ENCODE data around the gene CTTN.

- no peak for TF ChIP-seq CTCF (IDR thresholded peaks at IDR 0.05)
- no peak for TF ChIP-seq POLR2A (IDR thresholded peaks at IDR 0.05)
- TF ChIP-seq EP300 (IDR thresholded peaks at IDR 0.05) = no peak
- no peak for TF ChIP-seq POLR2AphosphoS5 (IDR thresholded peaks at IDR 0.05)
These were observed 30.5 kb downstream of the CTTN start for GRCh38 chr11:70428701-70429427.
